ENCODE measurements around the gene DYNC1LI2. TPM values are rescaled to one million over a fixed set of nuclear protein-coding genes. Genes with fewer than 3 reads are reported as not detected.

DYNC1LI2 gene
- total and polyA plus RNA-seq, 9 donors, result 61.0 to 102 (median 76.3) TPM

DNA sequence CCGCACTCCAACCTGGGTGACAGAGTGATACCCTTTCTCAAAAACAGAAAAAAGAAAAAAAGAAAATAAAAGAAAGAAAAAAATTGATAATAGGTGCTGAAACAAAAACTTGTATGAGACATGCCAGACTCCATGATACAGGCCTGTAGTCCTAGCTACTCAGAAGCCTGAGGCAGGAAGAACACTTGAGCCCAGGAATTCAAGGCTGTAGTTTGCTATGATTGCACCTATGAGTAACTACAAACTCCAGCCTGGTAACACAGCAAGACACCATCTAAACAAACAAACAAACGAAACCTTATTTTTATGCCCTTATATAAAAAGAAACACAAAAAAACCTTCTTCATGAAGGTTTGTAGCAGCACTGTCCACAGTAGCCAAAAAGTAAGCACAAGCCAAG is 49.9 kb downstream of the DYNC1LI2 start:
- Histone ChIP-seq H3K36me3 (ENCODE audit: control insufficient read depth, insufficient read depth, low read length) (no peaks in the 10 kb centered on the region), H3K4me3 (ENCODE audit: low read length) (no peak overlapping the region), H3K9me3 (replicated peaks; ENCODE audit: control insufficient read depth, low read depth, low read length) (no peaks in the 10 kb centered on the region), H3K4me1 (ENCODE audit: control insufficient read depth, insufficient read depth, low read length) (peaks cover 15% of the 10 kb centered on the region), H3K27me3 (ENCODE audit: control insufficient read depth, insufficient read depth, low read length) (peaks cover 5% of the 10 kb centered on the region), H3K27ac (ENCODE audit: low read length) (no peak overlapping the region)
- WGBS (ENCODE audit: insufficient coverage), result 86% methylated on average over 1 of the region's 2 CpGs
- DNase-seq, result no peak

DNA sequence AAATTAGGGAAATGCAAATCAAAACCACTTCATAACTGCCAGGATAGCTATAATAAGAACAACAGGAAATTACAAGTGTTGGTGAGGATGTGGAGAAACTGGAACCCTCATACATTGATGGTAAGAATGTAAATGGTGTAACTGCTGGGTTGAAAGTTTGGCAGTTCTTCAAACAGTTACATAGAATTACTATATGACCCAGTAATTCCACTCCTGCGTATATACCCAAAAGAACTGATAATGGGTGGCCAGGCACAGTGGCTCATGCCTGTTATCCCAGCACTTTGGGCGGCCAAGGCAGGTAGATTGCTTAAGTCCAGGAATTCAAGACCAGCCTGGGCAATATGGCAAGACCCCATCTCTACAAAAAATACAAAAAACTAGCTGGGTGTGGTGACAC is 50.4 kb downstream of the DYNC1LI2 start:
- WGBS (ENCODE audit: insufficient coverage), result no CpG with 5 or more reads among the region's 2 CpGs
- Histone ChIP-seq H3K27ac (ENCODE audit: low read length) (no peak overlapping the region), H3K9me3 (replicated peaks; ENCODE audit: control insufficient read depth, low read depth, low read length) (no peaks in the 10 kb centered on the region), H3K36me3 (ENCODE audit: control insufficient read depth, insufficient read depth, low read length) (no peaks in the 10 kb centered on the region), H3K27me3 (ENCODE audit: control insufficient read depth, insufficient read depth, low read length) (peaks cover 5% of the 10 kb centered on the region), H3K4me3 (ENCODE audit: low read length) (no peak overlapping the region), H3K4me1 (ENCODE audit: control insufficient read depth, insufficient read depth, low read length) (peaks cover 12% of the 10 kb centered on the region)
- no peak for DNase-seq

DNA sequence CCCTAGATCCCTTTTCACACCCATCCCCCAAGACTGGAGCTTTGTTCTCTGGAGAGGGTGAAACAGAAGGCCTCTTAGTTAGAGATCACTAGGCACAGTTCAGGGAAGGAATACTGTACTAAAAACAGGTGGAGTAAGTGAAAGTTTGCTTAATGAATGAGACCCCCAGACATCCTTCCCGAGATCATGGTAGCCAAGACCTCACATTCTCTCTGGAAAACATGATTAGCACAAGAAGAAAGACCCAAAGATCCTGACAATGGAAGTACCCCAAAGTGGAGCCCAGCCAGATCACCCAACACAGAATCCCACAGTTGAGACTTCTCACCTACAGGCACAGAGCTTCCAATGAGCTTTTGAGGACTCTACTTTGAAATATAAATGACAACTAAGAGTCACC is 51.5 kb downstream of the DYNC1LI2 start:
- peaks cover 21% of the 10 kb centered on the region for H3K4me1 ChIP-seq (ENCODE audit: control insufficient read depth, insufficient read depth, low read length)
- no peaks in the 10 kb centered on the region for H3K9me3 ChIP-seq (replicated peaks; ENCODE audit: control insufficient read depth, low read depth, low read length)
- no peak overlapping the region for H3K27ac ChIP-seq (ENCODE audit: low read length)
- H3K36me3 ChIP-seq (ENCODE audit: control insufficient read depth, insufficient read depth, low read length), result no peaks in the 10 kb centered on the region
- DNase-seq, result no peak
- WGBS (ENCODE audit: insufficient coverage), result no CpG with 5 or more reads among the region's 1 CpG
- H3K4me3 ChIP-seq (ENCODE audit: low read length), result no peak overlapping the region
- H3K27me3 ChIP-seq (ENCODE audit: control insufficient read depth, insufficient read depth, low read length), result peaks cover 11% of the 10 kb centered on the region

DNA sequence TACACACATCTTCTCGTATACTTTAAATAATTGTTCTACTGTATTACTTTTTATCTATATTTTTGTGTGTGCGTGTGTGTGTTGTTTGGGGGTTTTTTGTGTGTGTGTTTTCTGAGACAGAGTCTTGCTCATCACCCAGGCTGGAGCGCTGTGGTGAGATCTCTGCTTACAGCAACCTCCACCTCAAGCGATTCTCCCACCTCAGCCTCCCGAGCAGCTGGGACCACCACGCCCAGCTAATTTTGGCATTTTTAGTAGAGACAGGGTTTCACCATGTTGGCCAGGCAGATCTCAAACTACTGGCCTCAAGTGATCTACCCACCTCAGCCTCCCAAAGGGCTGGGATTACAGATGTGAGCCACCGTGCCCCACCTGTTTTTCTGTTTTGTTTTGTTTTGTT is 53.4 kb downstream of the DYNC1LI2 start:
- no peak overlapping the region for H3K27ac ChIP-seq (ENCODE audit: low read length)
- no CpG with 5 or more reads among the region's 7 CpGs for WGBS (ENCODE audit: insufficient coverage)
- no peaks in the 10 kb centered on the region for H3K36me3 ChIP-seq (ENCODE audit: control insufficient read depth, insufficient read depth, low read length)
- no peak for DNase-seq
- H3K4me1 ChIP-seq (ENCODE audit: control insufficient read depth, insufficient read depth, low read length), result peaks cover 14% of the 10 kb centered on the region
- H3K27me3 ChIP-seq (ENCODE audit: control insufficient read depth, insufficient read depth, low read length), result peaks cover 11% of the 10 kb centered on the region
- H3K4me3 ChIP-seq (ENCODE audit: low read length), result no peak overlapping the region
- no peaks in the 10 kb centered on the region for H3K9me3 ChIP-seq (replicated peaks; ENCODE audit: control insufficient read depth, low read depth, low read length)

DNA sequence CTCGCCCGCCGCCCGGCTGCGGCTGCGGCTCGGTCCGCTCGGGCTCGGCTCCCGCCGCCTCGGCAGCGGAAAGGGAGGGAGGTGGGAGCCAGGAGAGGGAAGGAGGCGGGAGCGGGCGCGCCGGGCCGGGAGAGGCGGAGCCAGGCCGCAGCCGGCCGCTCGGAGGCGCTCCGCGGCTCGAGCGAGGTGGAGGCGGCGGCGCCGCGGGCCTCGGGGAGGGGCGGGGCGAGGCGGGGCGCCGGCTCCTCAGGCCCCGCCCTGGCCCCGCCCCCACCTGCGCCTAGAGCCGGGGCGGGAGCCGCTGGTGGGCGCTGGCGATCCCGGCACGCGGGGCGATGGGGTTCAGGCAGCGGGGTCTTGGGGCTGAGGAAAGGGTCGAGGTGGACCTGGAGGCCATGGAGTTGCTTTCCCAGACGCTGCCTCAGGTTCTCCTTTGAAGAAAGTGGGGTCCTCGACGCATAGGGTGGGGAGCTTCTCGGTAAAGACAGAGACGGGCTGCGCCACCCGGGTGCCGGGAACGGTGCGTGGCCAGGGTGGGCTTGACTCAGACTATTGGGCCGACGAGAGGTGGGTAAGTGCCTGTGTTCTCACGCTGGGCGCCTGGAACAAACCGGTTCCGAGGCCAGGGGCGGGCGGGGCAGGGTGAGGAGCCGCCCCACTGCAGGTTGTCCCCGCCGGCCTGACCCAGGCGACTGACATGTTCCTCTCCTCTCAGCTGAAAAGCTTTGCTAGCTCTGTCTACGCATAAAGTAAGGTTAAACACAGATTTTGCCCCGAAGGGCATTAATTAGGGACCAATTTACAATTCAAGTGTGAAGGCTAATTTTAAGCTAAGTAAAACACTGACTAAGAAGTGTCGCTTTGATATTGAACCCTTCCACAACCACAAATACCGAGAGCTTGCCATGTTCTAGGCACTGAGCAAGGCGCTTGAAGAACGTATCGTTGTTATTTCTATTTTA is 54.5 kb downstream of the DYNC1LI2 start, which contains the start of gene CMTM4:
Gene CMTM4 (minus strand): TSS at position 75 of the 962 bp plus-strand sequence. CDS start 218 bp downstream, outside the sequence.
- Histone ChIP-seq H3K36me3 (ENCODE audit: control insufficient read depth, insufficient read depth, low read length) (no peaks in the 10 kb centered on the region), H3K4me3 (ENCODE audit: low read length) (peak within 1 kb of the TSS; percentile 52), H3K27ac (ENCODE audit: low read length) (no peak within 1 kb of the TSS), H3K4me1 (ENCODE audit: control insufficient read depth, insufficient read depth, low read length) (peaks cover 14% of the 10 kb centered on the region), H3K9me3 (replicated peaks; ENCODE audit: control insufficient read depth, low read depth, low read length) (no peaks in the 10 kb centered on the region), H3K27me3 (ENCODE audit: control insufficient read depth, insufficient read depth, low read length) (peaks cover 11% of the 10 kb centered on the region)
- peak; percentile 95 for DNase-seq
- 3% methylated on average over 81 of the region's 84 CpGs for WGBS (ENCODE audit: insufficient coverage)

DNA sequence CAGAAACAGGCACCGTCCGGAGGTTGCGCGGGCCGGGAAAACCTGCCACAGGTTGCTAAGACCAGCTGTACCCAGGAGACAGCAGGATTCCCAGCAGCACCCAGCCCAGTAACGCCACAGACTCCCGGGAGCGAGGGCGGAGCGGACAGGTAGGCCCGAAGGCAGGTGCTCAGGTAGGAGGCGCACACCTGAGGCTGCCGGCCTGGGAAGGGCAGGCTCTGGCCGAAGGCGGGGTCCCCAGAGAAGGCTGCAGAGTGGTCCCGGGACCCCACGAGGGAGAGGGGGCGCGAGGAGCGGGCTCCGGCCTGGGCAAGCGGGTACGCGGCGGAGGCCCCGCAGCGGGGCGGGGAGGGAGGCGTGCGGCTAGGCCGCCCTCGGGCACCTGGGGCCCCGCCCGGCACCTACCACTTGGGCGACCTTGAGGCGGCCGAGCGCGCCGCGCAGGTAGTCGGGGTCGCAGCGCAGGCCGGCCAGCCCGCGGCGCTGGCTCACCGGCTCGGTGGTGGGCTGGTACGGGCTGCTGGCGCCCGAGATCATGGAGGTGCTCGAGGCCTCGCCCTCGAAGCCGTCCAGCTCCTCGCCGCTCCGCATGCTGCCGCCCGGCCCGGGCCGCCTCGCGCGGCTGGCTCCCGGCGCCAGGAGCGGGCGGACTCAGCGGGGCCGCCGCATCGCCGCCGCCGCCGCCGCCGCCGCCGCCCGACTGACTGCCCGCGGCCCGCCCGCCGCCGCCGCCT is 55.3 kb downstream of the DYNC1LI2 start:
- no peaks in the 10 kb centered on the region for H3K36me3 ChIP-seq (ENCODE audit: control insufficient read depth, insufficient read depth, low read length)
- no peak for DNase-seq
- no peak overlapping the region for H3K27ac ChIP-seq (ENCODE audit: low read length)
- no peaks in the 10 kb centered on the region for H3K9me3 ChIP-seq (replicated peaks; ENCODE audit: control insufficient read depth, low read depth, low read length)
- H3K4me1 ChIP-seq (ENCODE audit: control insufficient read depth, insufficient read depth, low read length), result peaks cover 14% of the 10 kb centered on the region
- peak overlapping the region; percentile 52 for H3K4me3 ChIP-seq (ENCODE audit: low read length)
- under 1% methylated on average over 84 of the region's 91 CpGs for WGBS (ENCODE audit: insufficient coverage)
- H3K27me3 ChIP-seq (ENCODE audit: control insufficient read depth, insufficient read depth, low read length), result peaks cover 11% of the 10 kb centered on the region

DNA sequence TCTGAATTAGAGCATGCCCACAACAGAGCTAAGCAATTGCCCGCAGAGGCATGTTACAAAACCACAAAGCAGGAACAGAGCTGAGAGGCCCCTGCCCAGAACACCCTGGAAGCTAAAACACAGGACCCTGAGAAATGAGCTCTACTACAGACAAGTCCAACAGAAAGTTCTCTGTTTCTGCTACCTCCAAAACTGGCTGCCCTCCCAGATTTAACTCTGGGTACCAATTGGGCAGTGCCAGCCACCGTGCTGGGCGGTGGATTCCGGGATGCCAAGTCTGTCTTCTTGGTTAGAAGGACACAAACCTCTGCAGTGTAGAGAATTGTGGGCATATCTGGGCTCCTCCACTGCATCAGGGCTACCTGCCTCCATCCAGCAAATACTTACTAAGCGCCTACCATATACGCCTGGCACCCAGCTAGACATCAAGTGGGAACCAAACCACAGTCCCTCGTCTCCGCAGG is 55.9 kb downstream of the DYNC1LI2 start:
- Histone ChIP-seq H3K9me3 (replicated peaks; ENCODE audit: control insufficient read depth, low read depth, low read length) (no peaks in the 10 kb centered on the region), H3K4me3 (ENCODE audit: low read length) (peak overlapping the region; percentile 52), H3K27me3 (ENCODE audit: control insufficient read depth, insufficient read depth, low read length) (peaks cover 11% of the 10 kb centered on the region), H3K4me1 (ENCODE audit: control insufficient read depth, insufficient read depth, low read length) (peaks cover 14% of the 10 kb centered on the region), H3K27ac (ENCODE audit: low read length) (no peak overlapping the region), H3K36me3 (ENCODE audit: control insufficient read depth, insufficient read depth, low read length) (no peaks in the 10 kb centered on the region)
- WGBS (ENCODE audit: insufficient coverage), result 38% methylated on average over 5 of the region's 8 CpGs
- no peak for DNase-seq

DNA sequence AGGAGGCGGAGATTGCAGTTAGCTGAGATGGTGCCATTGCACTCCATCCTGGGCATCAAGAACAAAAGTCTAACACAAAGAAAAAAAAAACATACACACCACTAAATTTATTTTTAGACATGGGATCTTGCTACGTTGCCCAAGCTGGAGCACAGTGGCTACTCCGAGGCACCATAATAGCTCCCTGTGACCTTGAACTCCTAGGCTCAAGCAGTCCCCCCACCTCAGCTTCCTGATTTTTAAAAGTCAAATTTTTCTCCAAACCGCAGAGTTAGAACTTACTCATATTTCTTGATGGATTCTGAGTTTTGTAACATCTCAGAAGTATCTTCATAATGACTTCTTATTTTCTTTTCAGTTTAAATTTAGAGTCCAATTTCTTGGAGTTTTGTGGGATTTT is 58.3 kb downstream of the DYNC1LI2 start:
- 100% methylated on average over 2 of the region's 4 CpGs for WGBS (ENCODE audit: insufficient coverage)
- Histone ChIP-seq H3K27me3 (ENCODE audit: control insufficient read depth, insufficient read depth, low read length) (peaks cover 10% of the 10 kb centered on the region), H3K36me3 (ENCODE audit: control insufficient read depth, insufficient read depth, low read length) (no peaks in the 10 kb centered on the region)

DNA sequence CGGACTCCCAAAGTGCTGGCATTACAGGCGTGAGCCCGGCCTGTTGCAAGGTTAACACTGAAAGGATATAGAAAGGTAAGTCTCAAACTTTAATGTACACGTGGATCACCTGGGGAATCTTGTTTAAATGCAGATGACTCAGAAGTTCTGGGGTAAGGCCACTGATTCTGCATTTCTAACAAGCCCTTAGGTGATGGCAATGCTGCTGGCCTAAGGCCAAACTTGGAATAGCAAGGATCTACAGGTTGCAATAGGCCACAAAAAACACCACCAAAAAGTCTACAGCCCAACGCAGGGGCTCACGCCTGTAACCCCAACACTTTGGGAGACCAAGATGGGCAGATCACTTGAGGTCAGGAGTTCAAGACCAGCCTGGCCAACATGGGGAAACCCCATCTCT is 59.1 kb downstream of the DYNC1LI2 start:
- Histone ChIP-seq H3K4me1 (ENCODE audit: control insufficient read depth, insufficient read depth, low read length) (peaks cover 14% of the 10 kb centered on the region), H3K27ac (ENCODE audit: low read length) (no peak overlapping the region), H3K27me3 (ENCODE audit: control insufficient read depth, insufficient read depth, low read length) (peaks cover 5% of the 10 kb centered on the region), H3K9me3 (replicated peaks; ENCODE audit: control insufficient read depth, low read depth, low read length) (no peaks in the 10 kb centered on the region), H3K36me3 (ENCODE audit: control insufficient read depth, insufficient read depth, low read length) (no peaks in the 10 kb centered on the region), H3K4me3 (ENCODE audit: low read length) (no peak overlapping the region)
- no peak for DNase-seq
- 88% methylated on average over 3 of the region's 6 CpGs for WGBS (ENCODE audit: insufficient coverage)

More for the DNA sequence above, 58.3 kb downstream of the DYNC1LI2 start:
- Histone ChIP-seq H3K27ac (ENCODE audit: low read length) (no peak overlapping the region), H3K4me1 (ENCODE audit: control insufficient read depth, insufficient read depth, low read length) (peaks cover 14% of the 10 kb centered on the region), H3K4me3 (ENCODE audit: low read length) (no peak overlapping the region), H3K9me3 (replicated peaks; ENCODE audit: control insufficient read depth, low read depth, low read length) (no peaks in the 10 kb centered on the region)
- no peak for DNase-seq

DNA sequence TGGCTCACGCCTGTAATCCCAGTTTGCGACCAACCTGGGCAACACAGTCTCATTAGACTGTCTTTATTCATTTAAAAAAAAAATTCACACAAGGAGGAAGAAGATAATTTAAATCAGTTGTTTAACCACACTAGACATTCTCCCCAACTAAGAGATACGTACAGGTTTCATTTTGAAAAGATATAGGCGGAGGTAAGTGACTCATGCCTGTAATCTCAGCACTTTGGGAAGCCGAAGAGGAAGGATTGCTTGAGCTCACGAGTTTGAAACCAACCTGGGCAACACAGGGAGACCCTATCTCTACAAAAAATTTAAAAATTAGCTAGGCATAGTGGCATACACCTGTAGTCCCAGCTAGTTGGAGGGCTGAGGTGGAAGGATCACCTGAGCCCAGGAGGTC is 60.2 kb downstream of the DYNC1LI2 start:
- Histone ChIP-seq H3K4me3 (ENCODE audit: low read length) (no peak overlapping the region), H3K9me3 (replicated peaks; ENCODE audit: control insufficient read depth, low read depth, low read length) (no peaks in the 10 kb centered on the region), H3K36me3 (ENCODE audit: control insufficient read depth, insufficient read depth, low read length) (no peaks in the 10 kb centered on the region), H3K27ac (ENCODE audit: low read length) (no peak overlapping the region), H3K4me1 (ENCODE audit: control insufficient read depth, insufficient read depth, low read length) (peaks cover 10% of the 10 kb centered on the region), H3K27me3 (ENCODE audit: control insufficient read depth, insufficient read depth, low read length) (peaks cover 5% of the 10 kb centered on the region)
- WGBS (ENCODE audit: insufficient coverage), result no CpG with 5 or more reads among the region's 6 CpGs
- DNase-seq, result no peak
